DMS53 treated with DMSO at 0.1 percent for 48 hours (cell line): Measurements from ENCODE around the gene RHBDF1.

Source experiments
- DNase-seq: peaks from one replicate; lab custom pipeline; 2025; ENCODE audit not compliant: unreplicated experiment; lab: John Stamatoyannopoulos, UW

RHBDF1 gene

GRCh38 chr16:72561-73548 lies at the start of gene RHBDF1:
TSS of gene RHBDF1 (minus strand) at chr16:72631. CDS start at chr16:65015, 7,616 bp downstream.
- DNase-seq, result no peak

- no peak for DNase-seq
These were observed 48.3 kb upstream of the RHBDF1 start for GRCh38 chr16:120756-121155.

GRCh38 chr16:119835-120491 lies 47.5 kb upstream of the RHBDF1 start:
- DNase-seq, result no peak

- no peak for DNase-seq
These were observed 46.9 kb upstream of the RHBDF1 start for GRCh38 chr16:119295-119694.

GRCh38 chr16:118857-119256 lies 46.4 kb upstream of the RHBDF1 start:
- DNase-seq, result no peak

GRCh38 chr16:117379-118365 lies 45.2 kb upstream of the RHBDF1 start:
- DNase-seq, result no peak

GRCh38 chr16:116015-116414 lies 43.6 kb upstream of the RHBDF1 start:
- no peak for DNase-seq

GRCh38 chr16:114327-114726 lies 41.9 kb upstream of the RHBDF1 start:
- no peak for DNase-seq

GRCh38 chr16:112153-112840 lies 39.9 kb upstream of the RHBDF1 start:
- DNase-seq, result no peak

- DNase-seq, result peak; percentile 58
These were observed 34.3 kb upstream of the RHBDF1 start for GRCh38 chr16:106623-107324.

- no peak for DNase-seq
These were observed 33.1 kb upstream of the RHBDF1 start for GRCh38 chr16:105521-105920.

- no peak for DNase-seq
These were observed 32.5 kb upstream of the RHBDF1 start for GRCh38 chr16:104928-105327.

GRCh38 chr16:104355-104754 lies 31.9 kb upstream of the RHBDF1 start:
- DNase-seq, result no peak

GRCh38 chr16:102060-102855 lies 29.8 kb upstream of the RHBDF1 start:
- no peak for DNase-seq

GRCh38 chr16:101586-101985 lies 29.2 kb upstream of the RHBDF1 start:
- no peak for DNase-seq

GRCh38 chr16:100989-101388 lies 28.6 kb upstream of the RHBDF1 start:
- no peak for DNase-seq

GRCh38 chr16:97822-98221 lies 25.4 kb upstream of the RHBDF1 start:
- no peak for DNase-seq

- DNase-seq, result peak; percentile 67
These were observed 24.5 kb upstream of the RHBDF1 start for GRCh38 chr16:96935-97381.

- no peak for DNase-seq
These were observed 22.5 kb upstream of the RHBDF1 start for GRCh38 chr16:94918-95265.
